ENCODE data around the gene ECSCR. TPM values are rescaled to one million over a fixed set of nuclear protein-coding genes. Genes with fewer than 3 reads are reported as not detected.
"Not testable (repeated sequence)": the region's sequence is repeated elsewhere in the genome, so short reads cannot be mapped to it uniquely, and the experiment has no call there.

The ECSCR gene
- polyA plus RNA-seq, 6 donors from 2014 or later, result not detected

DNA sequence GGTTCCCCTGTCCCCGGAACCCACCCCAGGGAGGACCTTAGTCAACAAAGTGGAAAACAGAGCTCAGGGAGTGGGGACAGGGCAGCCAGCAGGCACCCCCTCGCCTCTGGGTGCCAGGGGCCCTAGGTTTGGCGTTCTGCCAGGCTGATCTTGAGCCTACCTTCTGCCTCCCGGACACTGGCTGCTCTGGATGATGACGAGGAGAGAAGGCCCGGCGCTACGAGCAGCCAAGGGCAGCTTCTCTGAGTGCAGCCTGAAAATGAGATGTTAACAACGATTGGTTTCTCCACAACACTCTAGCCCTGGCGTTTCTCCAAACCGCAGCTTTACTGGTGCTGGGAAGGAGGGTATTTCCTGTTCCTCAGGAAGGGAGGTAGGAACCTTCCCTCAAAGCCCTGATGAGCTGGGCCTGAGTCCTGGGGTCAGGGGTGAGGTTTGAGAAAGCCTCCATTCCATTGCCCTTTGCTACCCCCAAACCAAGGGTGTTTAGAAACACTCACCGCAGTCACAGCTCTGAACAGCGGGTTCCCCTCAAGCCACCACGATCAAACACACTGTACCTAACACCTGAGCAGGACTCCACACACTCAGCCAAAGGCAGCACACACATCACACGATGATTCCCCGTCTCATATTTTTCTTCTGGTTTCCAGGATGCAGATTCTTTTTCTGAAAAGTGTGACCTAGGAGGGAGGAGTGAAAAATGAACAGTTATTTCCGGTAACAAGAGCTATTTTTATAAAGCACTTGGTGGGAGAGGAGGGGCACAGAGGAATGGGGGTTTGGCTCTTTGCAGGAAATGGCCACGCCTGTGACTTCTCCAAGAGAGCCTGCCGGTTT, 19.7 kb upstream of the ECSCR start, which contains the start of gene STING1:
TSS of gene STING1 (minus strand) at position 709 of the 840 bp plus-strand sequence. CDS start 1,054 bp downstream, outside the sequence.
- ATAC-seq (ENCODE audit: low read depth in 2 of 2) (peak; percentile 62 to 75), DNase-seq (peak; percentile 6)
- H3K4me3 Mint-ChIP-seq, result peak within 1 kb of the TSS; percentile 37 to 84 (median 70)
- peak within 1 kb of the TSS; percentile 8 to 81 (median 66) for H3K27ac Mint-ChIP-seq
- no peaks in the 10 kb centered on the region for H3K9me3 Mint-ChIP-seq
- peaks cover 13 to 24% (median 21%) of the 10 kb centered on the region in 3 donors for H3K4me1 Mint-ChIP-seq
- no peaks in the 10 kb centered on the region for H3K36me3 Mint-ChIP-seq
- peaks cover 0 to 7% (median 0%) of the 10 kb centered on the region in 3 donors for H3K27me3 Mint-ChIP-seq

DNA sequence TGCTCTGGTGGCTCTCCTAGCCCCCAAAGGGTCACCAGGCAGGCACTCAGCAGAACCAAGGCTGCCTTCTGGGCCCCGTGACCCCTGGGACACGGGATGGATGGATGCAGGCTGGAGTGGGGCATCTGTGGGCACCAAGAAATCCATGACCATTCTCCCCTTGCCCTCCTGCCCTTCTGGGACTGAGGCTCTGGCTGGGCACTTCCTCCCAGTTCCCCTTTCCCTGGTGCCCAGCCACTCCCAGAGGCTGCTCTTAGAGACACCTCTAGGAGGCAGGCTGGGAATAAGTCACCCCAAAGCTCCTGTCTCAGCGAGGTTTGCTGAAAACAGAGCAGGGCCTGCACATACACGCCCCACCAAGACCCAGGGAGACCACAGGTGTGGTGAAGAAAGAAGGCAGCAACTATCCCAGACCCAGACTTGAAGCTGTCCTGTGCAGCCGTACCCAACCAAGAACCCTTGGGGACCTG, 19.1 kb upstream of the ECSCR start:
- H3K36me3 Mint-ChIP-seq, result no peaks in the 10 kb centered on the region
- ATAC-seq (ENCODE audit: low read depth in 2 of 2) (peak; percentile 17 to 24), DNase-seq (no peak)
- peaks cover 13 to 24% (median 21%) of the 10 kb centered on the region in 3 donors for H3K4me1 Mint-ChIP-seq
- peaks cover 0 to 7% (median 0%) of the 10 kb centered on the region in 3 donors for H3K27me3 Mint-ChIP-seq
- peak overlapping the region in 7 of 8 donors; percentile 37 to 84 (median 57) for H3K4me3 Mint-ChIP-seq
- H3K27ac Mint-ChIP-seq, result peak overlapping the region in 3 of 6 donors; percentile 64 to 76 (median 67)
- H3K9me3 Mint-ChIP-seq, result no peaks in the 10 kb centered on the region

DNA sequence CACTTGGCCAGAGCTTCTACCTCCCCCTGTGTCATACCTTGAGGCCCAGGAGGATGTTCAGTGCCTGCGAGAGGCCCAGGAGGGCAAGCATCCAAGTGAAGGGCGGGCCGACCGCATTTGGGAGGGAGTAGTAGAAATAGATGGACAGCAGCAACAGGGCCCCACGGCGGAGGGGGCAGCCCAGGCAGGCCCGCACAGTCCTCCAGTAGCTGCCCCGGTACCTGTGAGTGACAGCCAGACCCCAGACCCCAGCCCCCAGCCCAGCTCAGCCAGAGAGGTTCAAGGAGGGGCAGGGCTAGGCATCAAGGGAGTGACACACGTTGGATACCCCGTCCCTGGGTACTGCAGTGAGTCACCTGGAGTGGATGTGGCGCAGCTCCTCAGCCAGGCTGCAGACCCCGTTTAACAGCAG, 18.6 kb upstream of the ECSCR start:
- ATAC-seq (ENCODE audit: low read depth in 2 of 2) (no peak), DNase-seq (no peak)
- H3K27ac Mint-ChIP-seq, result peak overlapping the region in 1 of 6 donors; percentile 82
- H3K9me3 Mint-ChIP-seq, result no peaks in the 10 kb centered on the region
- peaks cover 13 to 24% (median 21%) of the 10 kb centered on the region in 3 donors for H3K4me1 Mint-ChIP-seq
- H3K36me3 Mint-ChIP-seq, result no peaks in the 10 kb centered on the region
- H3K27me3 Mint-ChIP-seq, result peaks cover 0 to 7% (median 0%) of the 10 kb centered on the region in 3 donors
- H3K4me3 Mint-ChIP-seq, result peak overlapping the region in 1 of 8 donors; percentile 47

DNA sequence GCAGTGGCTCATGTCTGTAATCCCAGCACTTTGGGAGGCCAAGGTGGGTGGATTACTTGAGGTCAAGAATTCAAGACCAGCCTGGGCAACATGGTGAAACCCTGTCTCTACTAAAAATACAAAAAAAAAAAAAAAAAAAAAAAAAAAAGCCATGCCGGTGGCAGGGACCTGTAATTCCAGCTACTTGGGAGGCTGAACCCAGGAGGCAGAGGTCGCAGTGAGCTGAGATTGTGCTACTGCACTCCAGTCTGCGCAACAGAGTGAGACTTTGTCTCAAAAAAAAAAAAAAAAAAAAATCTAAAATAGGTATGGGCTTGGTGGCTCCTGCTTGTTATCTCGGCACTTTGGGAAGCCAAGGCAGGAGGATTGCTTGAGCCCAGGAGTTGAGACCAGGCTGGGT, 17.2 kb upstream of the ECSCR start:
- peaks cover 21 to 35% (median 28%) of the 10 kb centered on the region in 3 donors for H3K4me1 Mint-ChIP-seq
- not testable (repeated sequence) for DNase-seq; H3K9me3 Mint-ChIP-seq; H3K27ac Mint-ChIP-seq; ATAC-seq (ENCODE audit: low read depth in 2 of 2); H3K4me3 Mint-ChIP-seq; H3K36me3 Mint-ChIP-seq
- H3K27me3 Mint-ChIP-seq, result peaks cover 10 to 18% (median 12%) of the 10 kb centered on the region in 3 donors

DNA sequence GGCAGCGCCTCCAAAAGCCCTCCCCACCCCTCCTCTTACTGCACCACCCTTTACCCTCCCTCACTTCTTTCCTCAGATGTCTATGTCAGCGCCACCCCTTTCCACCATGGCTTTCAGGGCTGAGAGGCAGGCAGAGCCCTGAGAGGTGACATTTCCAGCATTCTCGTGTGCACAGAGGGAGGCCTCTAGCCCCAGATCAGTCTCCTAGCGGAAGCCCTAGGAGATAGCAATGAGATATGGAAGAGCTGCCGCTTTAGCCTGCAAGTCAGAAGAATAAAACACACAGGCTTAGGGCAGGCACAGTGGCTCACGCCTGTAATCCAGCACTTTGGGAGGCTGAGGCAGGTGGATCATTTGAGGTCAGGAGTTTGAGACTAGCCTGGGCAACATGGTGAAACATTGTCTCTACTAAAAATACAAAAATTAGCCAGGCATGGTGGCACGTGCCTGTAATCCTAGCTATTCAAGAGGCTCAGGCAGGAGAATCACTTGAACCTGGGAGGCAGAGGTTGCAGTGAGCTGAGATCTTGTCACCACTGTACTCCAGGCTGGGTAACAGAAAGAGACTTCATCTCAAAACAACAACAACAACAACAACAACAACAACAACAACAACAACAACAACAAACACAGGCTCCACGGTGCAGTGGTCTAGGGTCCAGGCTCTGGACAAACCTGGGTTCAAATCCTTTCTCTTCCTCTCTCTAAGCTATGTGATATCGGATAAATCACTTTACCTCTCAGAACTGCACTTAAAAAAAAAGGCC, 16.3 kb upstream of the ECSCR start:
- Mint-ChIP-seq H3K4me1 (peaks cover 21 to 36% (median 27%) of the 10 kb centered on the region in 3 donors), H3K27me3 (peaks cover 10 to 27% (median 16%) of the 10 kb centered on the region in 3 donors), H3K4me3 (peak overlapping the region in 1 of 8 donors; percentile 47), H3K27ac (peak overlapping the region in 1 of 6 donors; percentile 36)
- not testable (repeated sequence) for H3K9me3 Mint-ChIP-seq; H3K36me3 Mint-ChIP-seq; ATAC-seq (ENCODE audit: low read depth in 2 of 2); DNase-seq

DNA sequence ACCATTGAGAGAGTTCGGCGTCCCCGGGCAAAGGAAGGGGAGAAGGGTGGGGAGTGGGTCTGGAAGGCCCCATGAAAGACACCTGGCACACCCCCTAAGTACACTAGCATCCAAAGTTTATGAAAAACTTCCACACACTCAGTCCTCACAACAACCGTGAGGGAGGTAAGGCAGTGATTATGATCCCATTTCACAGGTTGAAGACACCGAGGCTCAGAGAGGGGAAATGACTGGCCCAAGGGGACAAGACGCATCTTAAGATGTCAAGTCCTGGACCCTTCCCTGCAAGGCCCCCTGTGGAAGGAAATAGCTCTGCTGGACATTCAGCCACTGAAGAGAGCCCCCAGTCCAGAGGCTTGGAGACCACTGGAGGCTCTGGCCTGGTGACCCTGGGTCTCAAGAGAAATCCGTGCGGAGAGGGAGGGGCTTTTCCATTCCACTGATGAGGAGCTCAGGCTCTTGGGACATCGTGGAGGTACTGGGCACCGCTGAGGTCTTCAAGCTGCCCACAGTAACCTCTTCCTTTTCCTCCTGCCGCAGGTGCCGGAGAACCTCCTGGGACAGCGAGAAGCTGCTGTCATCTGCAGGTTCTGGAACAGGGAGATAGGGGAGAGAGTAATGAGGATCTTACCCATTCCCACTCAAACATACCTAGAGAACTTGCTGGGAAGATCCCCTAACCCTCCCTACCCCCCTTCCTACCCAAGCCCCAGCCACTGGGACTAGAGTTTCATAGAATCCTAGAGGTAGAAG, 13.5 kb upstream of the ECSCR start:
- Mint-ChIP-seq H3K36me3 (no peaks in the 10 kb centered on the region), H3K27ac (no peak overlapping the region), H3K4me1 (peaks cover 9 to 20% (median 14%) of the 10 kb centered on the region in 3 donors), H3K4me3 (no peak overlapping the region), H3K9me3 (no peaks in the 10 kb centered on the region), H3K27me3 (peaks cover 13 to 50% (median 38%) of the 10 kb centered on the region in 3 donors)
- no peak for ATAC-seq (ENCODE audit: low read depth in 2 of 2)
- DNase-seq, result no peak

DNA sequence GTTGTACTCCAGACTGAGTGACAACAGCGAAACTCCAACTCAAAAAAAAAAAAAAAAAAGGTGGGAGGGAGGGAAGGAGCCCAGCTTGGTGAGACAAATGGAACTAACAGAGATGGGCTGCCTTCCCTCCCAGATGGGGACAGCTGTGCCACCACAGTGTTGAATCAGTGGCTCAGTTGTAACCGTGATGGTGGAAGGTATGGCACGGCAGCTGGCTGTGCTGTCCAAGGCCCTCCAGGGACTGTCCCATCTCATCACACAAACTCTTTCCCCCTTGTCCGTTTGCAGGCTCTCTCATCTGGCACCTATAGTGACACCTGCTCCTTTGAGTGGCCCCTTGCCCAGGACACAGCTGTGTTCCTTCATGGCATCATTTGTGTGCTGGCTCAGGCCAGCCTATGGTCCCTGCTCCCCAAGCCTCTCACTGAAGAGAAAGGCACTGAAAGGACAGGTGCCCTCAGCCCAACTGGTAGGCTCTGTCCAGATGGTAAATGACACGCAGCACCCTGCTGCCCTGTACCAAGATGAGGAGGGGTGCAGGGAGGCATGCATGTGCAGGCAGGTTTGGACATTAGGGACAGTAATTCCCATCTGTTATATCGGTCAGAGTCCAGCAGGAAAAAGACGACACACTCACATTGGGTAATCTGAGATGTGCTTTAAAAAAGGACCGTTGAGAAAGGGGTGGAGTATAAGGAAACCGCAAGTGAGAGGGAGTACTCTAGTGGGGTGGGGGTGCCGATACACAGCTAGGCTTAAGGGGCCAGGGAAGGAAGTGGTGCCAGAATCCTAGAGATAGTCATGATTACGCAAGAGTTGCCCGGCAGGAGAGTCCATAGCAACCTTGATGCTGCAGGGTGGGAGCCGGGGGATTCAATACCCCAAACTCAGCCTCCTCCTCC, 12.6 kb upstream of the ECSCR start:
- Mint-ChIP-seq H3K4me1 (peaks cover 15 to 24% (median 19%) of the 10 kb centered on the region in 3 donors), H3K27ac (no peak overlapping the region), H3K27me3 (peaks cover 13 to 49% (median 38%) of the 10 kb centered on the region in 3 donors), H3K36me3 (no peaks in the 10 kb centered on the region), H3K4me3 (peak overlapping the region in 3 of 8 donors; percentile 4 to 59 (median 29)), H3K9me3 (no peaks in the 10 kb centered on the region)
- ATAC-seq (ENCODE audit: low read depth in 2 of 2) (peak; percentile 35 to 47), DNase-seq (no peak)

DNA sequence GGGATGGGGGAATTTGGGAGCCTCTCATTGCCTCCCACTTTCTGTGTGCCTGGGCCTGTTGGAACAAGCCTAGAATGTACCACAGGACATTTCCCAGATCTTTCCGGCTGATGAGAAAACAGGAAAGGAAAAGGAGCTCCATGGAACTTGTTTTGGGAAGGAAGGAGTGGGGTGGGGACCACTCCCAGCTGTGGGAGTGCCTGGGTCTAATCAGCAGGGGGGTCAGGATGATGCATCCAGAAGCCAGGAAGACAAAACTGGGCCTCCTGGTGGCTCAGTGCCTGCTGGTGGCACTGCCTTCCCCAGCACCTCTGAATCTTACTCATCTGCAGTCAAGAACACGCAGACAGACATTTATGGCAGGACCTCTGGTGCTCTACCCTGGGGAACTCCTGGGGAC, 11.0 kb upstream of the ECSCR start:
- Mint-ChIP-seq H3K27me3 (peaks cover 17 to 49% (median 45%) of the 10 kb centered on the region in 3 donors), H3K4me1 (peaks cover 15 to 24% (median 19%) of the 10 kb centered on the region in 3 donors), H3K27ac (no peak overlapping the region), H3K36me3 (no peaks in the 10 kb centered on the region), H3K4me3 (no peak overlapping the region), H3K9me3 (no peaks in the 10 kb centered on the region)
- no peak for DNase-seq
- ATAC-seq (ENCODE audit: low read depth in 2 of 2), result no peak

DNA sequence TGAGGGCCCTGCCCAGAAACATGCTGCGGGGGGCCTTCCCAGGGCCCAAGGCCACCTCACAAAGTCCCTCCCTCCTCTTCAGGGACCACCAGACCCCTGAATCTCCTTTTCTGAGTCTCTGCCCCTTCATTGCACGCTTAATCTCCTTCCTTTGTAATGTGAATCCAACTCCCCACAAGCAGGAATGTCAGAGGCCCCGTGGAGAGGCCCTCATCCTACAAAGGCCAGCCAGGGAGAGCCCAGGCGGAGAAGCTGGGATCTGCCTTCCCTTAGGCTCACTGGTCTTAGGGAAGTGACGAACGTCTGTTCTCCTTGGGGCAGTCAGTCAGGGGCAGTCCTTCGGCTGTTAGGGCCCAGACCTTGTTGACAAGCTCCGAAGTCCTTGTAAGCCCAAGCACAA, 10.6 kb upstream of the ECSCR start:
- Mint-ChIP-seq H3K4me1 (peaks cover 15 to 24% (median 19%) of the 10 kb centered on the region in 3 donors), H3K36me3 (no peaks in the 10 kb centered on the region), H3K27me3 (peaks cover 17 to 49% (median 46%) of the 10 kb centered on the region in 3 donors), H3K4me3 (no peak overlapping the region), H3K9me3 (no peaks in the 10 kb centered on the region), H3K27ac (no peak overlapping the region)
- no peak for DNase-seq
- no peak for ATAC-seq (ENCODE audit: low read depth in 2 of 2)

DNA sequence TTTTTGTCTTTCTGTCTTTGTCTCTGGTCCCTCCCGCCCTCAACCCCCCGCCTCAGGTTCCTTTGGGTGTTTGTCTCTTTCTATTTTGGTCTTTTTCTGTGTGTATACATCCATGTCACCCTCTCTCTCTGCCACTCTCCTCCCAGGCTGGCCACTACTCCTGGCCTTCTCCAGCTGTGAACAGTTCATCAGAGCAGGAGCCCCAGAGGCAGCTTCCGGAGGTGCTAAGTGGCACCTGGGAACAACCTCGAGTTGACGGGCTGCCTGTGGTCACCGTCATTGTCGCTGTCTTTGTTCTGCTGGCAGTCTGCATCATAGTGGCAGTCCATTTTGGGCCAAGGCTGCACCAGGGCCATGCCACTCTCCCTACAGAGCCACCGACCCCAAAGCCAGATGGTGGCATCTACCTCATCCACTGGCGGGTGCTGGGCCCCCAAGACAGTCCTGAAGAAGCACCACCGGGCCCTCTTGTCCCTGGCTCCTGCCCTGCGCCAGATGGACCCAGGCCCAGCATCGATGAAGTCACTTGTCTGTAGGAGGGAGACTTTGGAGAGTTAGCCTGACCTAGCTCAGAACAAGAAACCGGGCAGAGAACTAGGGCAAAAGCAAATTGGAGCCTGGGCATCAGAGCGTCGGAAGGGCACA, 10.0 kb upstream of the ECSCR start:
- Mint-ChIP-seq H3K9me3 (no peaks in the 10 kb centered on the region), H3K4me3 (peak overlapping the region in 1 of 8 donors; percentile 33), H3K4me1 (peaks cover 15 to 24% (median 19%) of the 10 kb centered on the region in 3 donors), H3K36me3 (no peaks in the 10 kb centered on the region), H3K27me3 (peaks cover 17 to 49% (median 46%) of the 10 kb centered on the region in 3 donors), H3K27ac (no peak overlapping the region)
- DNase-seq (no peak), ATAC-seq (ENCODE audit: low read depth in 2 of 2) (no peak)

DNA sequence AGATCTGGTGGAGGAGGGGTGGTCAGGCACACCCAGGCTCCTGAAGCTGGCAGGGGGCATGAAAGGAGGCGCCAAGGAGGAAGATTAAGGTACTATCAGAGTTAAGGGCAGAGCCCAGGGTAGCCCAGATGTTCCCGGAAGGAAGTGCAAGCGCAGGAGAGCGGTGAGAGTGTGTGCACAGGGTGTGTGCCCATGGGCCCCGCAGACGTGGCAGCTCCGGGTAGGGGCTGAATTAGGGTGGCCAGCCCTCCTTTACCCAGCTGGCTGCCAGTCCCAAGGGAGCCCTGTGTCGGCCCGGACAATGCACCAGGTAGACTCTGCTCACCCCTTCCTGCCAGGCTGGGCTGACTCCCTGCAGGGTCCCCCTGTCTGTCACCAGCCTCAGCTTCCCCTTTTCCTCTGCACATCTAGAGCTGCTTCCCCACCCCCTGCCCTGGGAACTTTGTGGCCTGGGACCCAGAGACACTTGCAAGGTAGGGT, 8.3 kb upstream of the ECSCR start, which contains the start of gene SMIM33:
TSS of gene SMIM33 (plus strand) at position 184 of the 480 bp plus-strand sequence. CDS start at position 302, 118 bp downstream.
- DNase-seq (peak; percentile 8), ATAC-seq (ENCODE audit: low read depth in 2 of 2) (peak; percentile 68 to 77)
- H3K27me3 Mint-ChIP-seq, result peaks cover 17 to 49% (median 45%) of the 10 kb centered on the region in 3 donors
- peak within 1 kb of the TSS in 7 of 8 donors; percentile 54 to 86 (median 71) for H3K4me3 Mint-ChIP-seq
- H3K27ac Mint-ChIP-seq, result peak within 1 kb of the TSS in 3 of 6 donors; percentile 6 to 31 (median 15)
- peaks cover 15 to 24% (median 19%) of the 10 kb centered on the region in 3 donors for H3K4me1 Mint-ChIP-seq
- H3K36me3 Mint-ChIP-seq, result no peaks in the 10 kb centered on the region
- no peaks in the 10 kb centered on the region for H3K9me3 Mint-ChIP-seq
